ENCODE results near the gene FRS2.

The FRS2 gene

GRCh38 chr12:69509308-69509736, 39.1 kb downstream of the FRS2 start:
- H3K4me3 ChIP-seq (ENCODE audit: low read length): no peak overlapping the region
- DNase-seq (ENCODE audit: low read depth): no peak
- TF ChIP-seq, protein P1, sequence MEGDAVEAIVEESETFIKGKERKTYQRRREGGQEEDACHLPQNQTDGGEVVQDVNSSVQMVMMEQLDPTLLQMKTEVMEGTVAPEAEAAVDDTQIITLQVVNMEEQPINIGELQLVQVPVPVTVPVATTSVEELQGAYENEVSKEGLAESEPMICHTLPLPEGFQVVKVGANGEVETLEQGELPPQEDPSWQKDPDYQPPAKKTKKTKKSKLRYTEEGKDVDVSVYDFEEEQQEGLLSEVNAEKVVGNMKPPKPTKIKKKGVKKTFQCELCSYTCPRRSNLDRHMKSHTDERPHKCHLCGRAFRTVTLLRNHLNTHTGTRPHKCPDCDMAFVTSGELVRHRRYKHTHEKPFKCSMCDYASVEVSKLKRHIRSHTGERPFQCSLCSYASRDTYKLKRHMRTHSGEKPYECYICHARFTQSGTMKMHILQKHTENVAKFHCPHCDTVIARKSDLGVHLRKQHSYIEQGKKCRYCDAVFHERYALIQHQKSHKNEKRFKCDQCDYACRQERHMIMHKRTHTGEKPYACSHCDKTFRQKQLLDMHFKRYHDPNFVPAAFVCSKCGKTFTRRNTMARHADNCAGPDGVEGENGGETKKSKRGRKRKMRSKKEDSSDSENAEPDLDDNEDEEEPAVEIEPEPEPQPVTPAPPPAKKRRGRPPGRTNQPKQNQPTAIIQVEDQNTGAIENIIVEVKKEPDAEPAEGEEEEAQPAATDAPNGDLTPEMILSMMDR (IDR thresholded peaks at IDR 0.05; ENCODE audit: insufficient read depth, low read depth, low read length, missing control alignments): no peak

- TF ChIP-seq, protein P1 (IDR thresholded peaks at IDR 0.05; ENCODE audit: insufficient read depth, low read depth, low read length, missing control alignments): no peak
- DNase-seq (ENCODE audit: low read depth): no peak
- H3K4me3 ChIP-seq (ENCODE audit: low read length): no peak overlapping the region
These were observed 40.0 kb downstream of the FRS2 start for GRCh38 chr12:69509904-69510827.

GRCh38 chr12:69511016-69511415, 40.8 kb downstream of the FRS2 start:
- TF ChIP-seq, protein P1 (IDR thresholded peaks at IDR 0.05; ENCODE audit: insufficient read depth, low read depth, low read length, missing control alignments): no peak
- DNase-seq (ENCODE audit: low read depth): no peak
- H3K4me3 ChIP-seq (ENCODE audit: low read length): no peak overlapping the region

GRCh38 chr12:69511469-69512267, 41.5 kb downstream of the FRS2 start:
- H3K4me3 ChIP-seq (ENCODE audit: low read length): no peak overlapping the region
- no peak for DNase-seq (ENCODE audit: low read depth)
- TF ChIP-seq, protein P1 (IDR thresholded peaks at IDR 0.05; ENCODE audit: insufficient read depth, low read depth, low read length, missing control alignments): no peak

DNA sequence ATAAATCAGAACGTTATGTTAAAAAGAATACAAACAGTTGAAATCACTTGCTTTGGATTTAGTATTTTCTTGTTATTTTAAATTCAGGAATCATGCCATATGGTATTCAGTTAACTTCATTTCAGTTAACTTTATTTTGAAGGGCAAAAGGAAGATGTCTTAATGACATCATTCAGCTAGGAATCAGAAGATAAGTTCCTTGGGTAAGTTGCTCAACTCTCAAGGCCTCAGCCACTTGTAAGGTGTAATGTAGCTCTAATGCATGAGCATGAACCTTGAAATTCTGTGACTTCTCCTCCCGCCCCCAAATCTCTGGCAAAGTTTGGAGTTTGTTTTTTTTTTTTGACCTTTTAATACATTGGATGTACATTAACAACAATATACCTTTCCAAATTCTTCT, 42.6 kb downstream of the FRS2 start:
- no peak overlapping the region for H3K4me3 ChIP-seq (ENCODE audit: low read length)
- peak; percentile 23 for DNase-seq (ENCODE audit: low read depth)
- TF ChIP-seq, protein P1 (IDR thresholded peaks at IDR 0.05; ENCODE audit: insufficient read depth, low read depth, low read length, missing control alignments): no peak

GRCh38 chr12:69513297-69513696, 43.1 kb downstream of the FRS2 start:
- DNase-seq (ENCODE audit: low read depth): no peak
- TF ChIP-seq, protein P1 (IDR thresholded peaks at IDR 0.05; ENCODE audit: insufficient read depth, low read depth, low read length, missing control alignments): no peak
- H3K4me3 ChIP-seq (ENCODE audit: low read length): no peak overlapping the region
